ENCODE data around the gene RNF121.
"Not testable (repeated sequence)": the region's sequence is repeated elsewhere in the genome, so short reads cannot be mapped to it uniquely, and the experiment has no call there.

Gene RNF121

GRCh38 chr11:71928737-71929443 is at the start of gene RNF121:
RNF121 (plus strand) TSS chr11:71929046; CDS start chr11:71929062, 16 bp downstream.
- no peak for TF ChIP-seq CTCF (conservative IDR thresholded peaks at IDR 0.05; ENCODE audit: low read depth, low read length)
- peak within 1 kb of the TSS; percentile 85 for H3K4me3 ChIP-seq (ENCODE audit: low read depth, low read length)
- DNase-seq (ENCODE audit: low read depth): peak; percentile 96

GRCh38 chr11:71885806-71886205 is 43.0 kb upstream of the RNF121 start:
- H3K4me3 ChIP-seq (ENCODE audit: low read depth, low read length); DNase-seq (ENCODE audit: low read depth): not testable (repeated sequence)

- DNase-seq (ENCODE audit: low read depth): peak; percentile 1
- H3K4me3 ChIP-seq (ENCODE audit: low read depth, low read length): not testable (repeated sequence)
These were observed 40.4 kb upstream of the RNF121 start for GRCh38 chr11:71888335-71889010.

GRCh38 chr11:71889181-71889872 is 39.5 kb upstream of the RNF121 start:
- not testable (repeated sequence) for H3K4me3 ChIP-seq (ENCODE audit: low read depth, low read length); DNase-seq (ENCODE audit: low read depth)

GRCh38 chr11:71895961-71896360 is 32.9 kb upstream of the RNF121 start:
- no peak for TF ChIP-seq CTCF (conservative IDR thresholded peaks at IDR 0.05; ENCODE audit: low read depth, low read length)

GRCh38 chr11:71901137-71901536 is 27.7 kb upstream of the RNF121 start:
- not testable (repeated sequence) for H3K4me3 ChIP-seq (ENCODE audit: low read depth, low read length)
- DNase-seq (ENCODE audit: low read depth): peak; percentile 74

More at GRCh38 chr11:71895961-71896360, 32.9 kb upstream of the RNF121 start:
- DNase-seq (ENCODE audit: low read depth): no peak
- H3K4me3 ChIP-seq (ENCODE audit: low read depth, low read length): no peak overlapping the region

GRCh38 chr11:71908218-71908617 is 20.6 kb upstream of the RNF121 start:
- TF ChIP-seq CTCF (conservative IDR thresholded peaks at IDR 0.05; ENCODE audit: low read depth, low read length): no peak
- H3K4me3 ChIP-seq (ENCODE audit: low read depth, low read length): no peak overlapping the region
- no peak for DNase-seq (ENCODE audit: low read depth)

- not testable (repeated sequence) for DNase-seq (ENCODE audit: low read depth); H3K4me3 ChIP-seq (ENCODE audit: low read depth, low read length)
These were observed 18.1 kb upstream of the RNF121 start for GRCh38 chr11:71910775-71911174.

GRCh38 chr11:71911321-71911985 is 17.4 kb upstream of the RNF121 start:
- TF ChIP-seq CTCF (conservative IDR thresholded peaks at IDR 0.05; ENCODE audit: low read depth, low read length): peak; percentile 28
- DNase-seq (ENCODE audit: low read depth): peak; percentile 22
- H3K4me3 ChIP-seq (ENCODE audit: low read depth, low read length): not testable (repeated sequence)

GRCh38 chr11:71911986-71912340 is 16.9 kb upstream of the RNF121 start:
- DNase-seq (ENCODE audit: low read depth); H3K4me3 ChIP-seq (ENCODE audit: low read depth, low read length): not testable (repeated sequence)
